ENCODE results near the gene UROS. TPM values are rescaled to one million over a fixed set of nuclear protein-coding genes. Genes with fewer than 3 reads are reported as not detected.
A peak's percentile ranks its signal among the peaks of the same experiment; 100 is the strongest.

Gene UROS
- total RNA-seq, 1 experiment from 2014 or later, result 48.7 TPM

DNA sequence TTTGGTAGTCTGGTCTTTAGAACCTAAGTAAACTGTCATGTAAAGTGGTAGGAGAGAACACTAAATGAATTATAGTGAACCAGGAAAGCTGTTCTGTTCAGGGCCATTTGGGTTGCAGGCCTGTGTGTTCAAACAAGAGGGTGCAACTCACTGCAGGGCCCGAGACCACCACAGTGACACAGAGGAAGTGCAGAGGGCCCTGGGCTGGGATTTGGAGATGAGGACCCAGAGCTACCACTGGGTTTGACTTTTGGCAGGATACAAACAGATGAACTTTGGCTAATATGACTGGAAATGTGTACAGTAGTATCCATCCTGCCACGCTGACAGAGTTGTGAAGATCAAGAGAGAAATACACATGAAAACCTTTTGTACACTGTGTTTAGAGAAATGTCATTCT lies 57.2 kb downstream of the UROS start (continued):
- TF ChIP-seq, protein P1, sequence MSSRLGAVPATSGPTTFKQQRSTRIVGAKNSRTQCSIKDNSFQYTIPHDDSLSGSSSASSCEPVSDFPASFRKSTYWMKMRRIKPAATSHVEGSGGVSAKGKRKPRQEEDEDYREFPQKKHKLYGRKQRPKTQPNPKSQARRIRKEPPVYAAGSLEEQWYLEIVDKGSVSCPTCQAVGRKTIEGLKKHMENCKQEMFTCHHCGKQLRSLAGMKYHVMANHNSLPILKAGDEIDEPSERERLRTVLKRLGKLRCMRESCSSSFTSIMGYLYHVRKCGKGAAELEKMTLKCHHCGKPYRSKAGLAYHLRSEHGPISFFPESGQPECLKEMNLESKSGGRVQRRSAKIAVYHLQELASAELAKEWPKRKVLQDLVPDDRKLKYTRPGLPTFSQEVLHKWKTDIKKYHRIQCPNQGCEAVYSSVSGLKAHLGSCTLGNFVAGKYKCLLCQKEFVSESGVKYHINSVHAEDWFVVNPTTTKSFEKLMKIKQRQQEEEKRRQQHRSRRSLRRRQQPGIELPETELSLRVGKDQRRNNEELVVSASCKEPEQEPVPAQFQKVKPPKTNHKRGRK (CRISPR knock-in tag; IDR thresholded peaks at IDR 0.05; ENCODE audit: borderline replicate concordance), result no peak
- TF ChIP-seq ZNF232 (CRISPR knock-in tag; IDR thresholded peaks at IDR 0.05), result no peak
- no peak for TF ChIP-seq NFATC4 (CRISPR knock-in tag; IDR thresholded peaks at IDR 0.05)
- TF ChIP-seq, protein P2, sequence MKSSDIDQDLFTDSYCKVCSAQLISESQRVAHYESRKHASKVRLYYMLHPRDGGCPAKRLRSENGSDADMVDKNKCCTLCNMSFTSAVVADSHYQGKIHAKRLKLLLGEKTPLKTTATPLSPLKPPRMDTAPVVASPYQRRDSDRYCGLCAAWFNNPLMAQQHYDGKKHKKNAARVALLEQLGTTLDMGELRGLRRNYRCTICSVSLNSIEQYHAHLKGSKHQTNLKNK (CRISPR knock-in tag; IDR thresholded peaks at IDR 0.05), result no peak
- TF ChIP-seq, protein P3, sequence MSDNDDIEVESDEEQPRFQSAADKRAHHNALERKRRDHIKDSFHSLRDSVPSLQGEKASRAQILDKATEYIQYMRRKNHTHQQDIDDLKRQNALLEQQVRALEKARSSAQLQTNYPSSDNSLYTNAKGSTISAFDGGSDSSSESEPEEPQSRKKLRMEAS (CRISPR knock-in tag; IDR thresholded peaks at IDR 0.05), result no peak
- TF ChIP-seq TCF7 (CRISPR knock-in tag; IDR thresholded peaks at IDR 0.05; ENCODE audit: low read depth), result no peak

DNA sequence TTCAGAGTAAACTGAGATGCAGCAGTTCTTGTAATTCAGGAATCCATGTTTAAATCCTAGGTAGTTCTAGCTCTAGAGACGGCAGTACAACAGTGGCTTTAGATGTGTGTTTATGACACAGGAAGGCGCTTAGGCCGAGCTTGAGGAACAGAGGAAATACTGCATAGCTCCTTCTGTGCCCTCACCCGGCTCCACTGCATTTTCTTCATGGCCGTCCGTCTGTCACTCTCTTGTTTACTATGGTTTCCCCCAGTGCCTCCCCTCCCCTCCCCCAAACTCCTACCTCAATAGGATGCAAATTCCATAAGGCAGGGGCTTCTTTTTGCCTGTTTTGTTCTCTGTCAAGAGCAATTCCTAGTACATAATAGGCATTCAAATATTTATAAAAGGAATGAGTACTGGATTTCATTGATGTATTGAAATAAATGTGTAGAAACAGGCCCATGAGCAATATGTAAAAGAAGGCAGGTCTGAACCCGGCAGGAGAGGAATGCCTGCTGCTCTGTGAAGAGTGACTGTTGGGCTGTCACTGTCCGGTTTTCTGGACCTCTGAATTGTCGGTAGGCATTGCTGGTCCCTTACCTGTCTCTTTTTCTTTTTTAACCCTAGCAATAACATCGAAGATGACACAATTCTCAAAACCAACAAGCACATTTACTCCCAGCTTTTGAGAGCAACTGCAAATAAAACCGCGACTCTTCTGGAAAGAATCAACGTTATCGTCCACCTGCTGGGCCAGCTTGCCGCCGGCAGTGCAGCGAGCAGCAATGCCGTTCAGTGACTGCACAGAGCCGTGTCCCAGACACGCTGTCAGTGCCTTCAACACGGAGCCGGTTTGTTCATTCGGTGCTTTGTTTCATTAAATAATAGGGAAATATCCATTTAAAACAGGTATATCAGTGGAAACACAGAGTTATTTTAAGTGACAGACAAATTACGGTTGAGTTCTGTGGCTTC lies 60.1 kb downstream of the UROS start:
- Mint-ChIP-seq H3K27ac (peak overlapping the region; percentile 67), H3K4me1 (peaks cover 16% of the 10 kb centered on the region), H3K4me3 (no peak overlapping the region), H3K36me3 (peaks cover 39% of the 10 kb centered on the region), H3K27me3 (ENCODE audit: low read depth) (no peaks in the 10 kb centered on the region), H3K9me3 (no peaks in the 10 kb centered on the region)
- CTCF ChIA-PET, result no interaction called here
- TF ChIP-seq TEAD1 (CRISPR knock-in tag; IDR thresholded peaks at IDR 0.05) (no peak), GABPB1 (CRISPR knock-in tag; IDR thresholded peaks at IDR 0.05) (no peak), RORB (CRISPR knock-in tag; IDR thresholded peaks at IDR 0.05) (no peak), NR1H2 (CRISPR knock-in tag; IDR thresholded peaks at IDR 0.05) (no peak), KAT7 (CRISPR knock-in tag; IDR thresholded peaks at IDR 0.05; ENCODE audit: borderline replicate concordance) (no peak), MXD4 (CRISPR knock-in tag; IDR thresholded peaks at IDR 0.05; ENCODE audit: borderline replicate concordance) (no peak), NFATC4 (CRISPR knock-in tag; IDR thresholded peaks at IDR 0.05) (no peak), CREB1 (CRISPR knock-in tag; IDR thresholded peaks at IDR 0.05) (no peak), NFE2L1 (CRISPR knock-in tag; IDR thresholded peaks at IDR 0.05) (no peak), ZNF232 (CRISPR knock-in tag; IDR thresholded peaks at IDR 0.05) (no peak), GRHL2 (CRISPR knock-in tag; IDR thresholded peaks at IDR 0.05; ENCODE audit: insufficient replicate concordance, severe bottlenecking) (no peak), JUN (CRISPR knock-in tag; IDR thresholded peaks at IDR 0.05) (no peak)
- TF ChIP-seq, protein P4, sequence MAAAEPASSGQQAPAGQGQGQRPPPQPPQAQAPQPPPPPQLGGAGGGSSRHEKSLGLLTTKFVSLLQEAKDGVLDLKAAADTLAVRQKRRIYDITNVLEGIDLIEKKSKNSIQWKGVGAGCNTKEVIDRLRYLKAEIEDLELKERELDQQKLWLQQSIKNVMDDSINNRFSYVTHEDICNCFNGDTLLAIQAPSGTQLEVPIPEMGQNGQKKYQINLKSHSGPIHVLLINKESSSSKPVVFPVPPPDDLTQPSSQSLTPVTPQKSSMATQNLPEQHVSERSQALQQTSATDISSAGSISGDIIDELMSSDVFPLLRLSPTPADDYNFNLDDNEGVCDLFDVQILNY (CRISPR knock-in tag; IDR thresholded peaks at IDR 0.05), result no peak
- TF ChIP-seq, protein P5, sequence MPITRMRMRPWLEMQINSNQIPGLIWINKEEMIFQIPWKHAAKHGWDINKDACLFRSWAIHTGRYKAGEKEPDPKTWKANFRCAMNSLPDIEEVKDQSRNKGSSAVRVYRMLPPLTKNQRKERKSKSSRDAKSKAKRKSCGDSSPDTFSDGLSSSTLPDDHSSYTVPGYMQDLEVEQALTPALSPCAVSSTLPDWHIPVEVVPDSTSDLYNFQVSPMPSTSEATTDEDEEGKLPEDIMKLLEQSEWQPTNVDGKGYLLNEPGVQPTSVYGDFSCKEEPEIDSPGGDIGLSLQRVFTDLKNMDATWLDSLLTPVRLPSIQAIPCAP (CRISPR knock-in tag; IDR thresholded peaks at IDR 0.05), result no peak
- TF ChIP-seq, protein P6, sequence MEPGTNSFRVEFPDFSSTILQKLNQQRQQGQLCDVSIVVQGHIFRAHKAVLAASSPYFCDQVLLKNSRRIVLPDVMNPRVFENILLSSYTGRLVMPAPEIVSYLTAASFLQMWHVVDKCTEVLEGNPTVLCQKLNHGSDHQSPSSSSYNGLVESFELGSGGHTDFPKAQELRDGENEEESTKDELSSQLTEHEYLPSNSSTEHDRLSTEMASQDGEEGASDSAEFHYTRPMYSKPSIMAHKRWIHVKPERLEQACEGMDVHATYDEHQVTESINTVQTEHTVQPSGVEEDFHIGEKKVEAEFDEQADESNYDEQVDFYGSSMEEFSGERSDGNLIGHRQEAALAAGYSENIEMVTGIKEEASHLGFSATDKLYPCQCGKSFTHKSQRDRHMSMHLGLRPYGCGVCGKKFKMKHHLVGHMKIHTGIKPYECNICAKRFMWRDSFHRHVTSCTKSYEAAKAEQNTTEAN (CRISPR knock-in tag; IDR thresholded peaks at IDR 0.05), result no peak
- TF ChIP-seq, protein P7, sequence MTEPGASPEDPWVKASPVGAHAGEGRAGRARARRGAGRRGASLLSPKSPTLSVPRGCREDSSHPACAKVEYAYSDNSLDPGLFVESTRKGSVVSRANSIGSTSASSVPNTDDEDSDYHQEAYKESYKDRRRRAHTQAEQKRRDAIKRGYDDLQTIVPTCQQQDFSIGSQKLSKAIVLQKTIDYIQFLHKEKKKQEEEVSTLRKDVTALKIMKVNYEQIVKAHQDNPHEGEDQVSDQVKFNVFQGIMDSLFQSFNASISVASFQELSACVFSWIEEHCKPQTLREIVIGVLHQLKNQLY (CRISPR knock-in tag; IDR thresholded peaks at IDR 0.05), result no peak
- POLR2A ChIA-PET, result no interaction called here
- ATAC-seq (peak; percentile 41; the same call in 1 of the 2 replicates), DNase-seq (ENCODE audit: low spot score) (no peak)

Measured in WTC11 (cell line).